Measurements from ENCODE around the gene CEP112.
"Not testable (repeated sequence)": the region's sequence is repeated elsewhere in the genome, so short reads cannot be mapped to it uniquely, and the experiment has no call there.

DNA sequence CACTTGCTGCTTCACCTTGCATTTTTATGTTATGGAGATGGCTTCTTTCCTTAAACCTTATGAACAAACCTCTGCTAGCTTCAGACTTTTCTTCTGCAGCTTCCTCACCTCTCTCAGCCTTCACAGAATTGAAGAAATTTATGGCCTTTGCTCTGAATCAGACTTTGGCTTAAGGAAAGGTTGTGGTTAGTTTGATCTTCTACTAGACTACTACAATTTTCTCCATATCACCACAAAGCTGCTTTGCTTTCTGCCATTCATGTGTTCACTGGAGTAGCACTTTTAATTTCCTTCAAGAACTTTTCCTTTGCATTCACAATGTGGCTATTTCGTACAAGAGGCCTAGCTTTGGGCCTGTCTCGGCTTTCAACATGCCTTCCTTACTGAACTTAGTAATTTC, 459.3 kb downstream of the CEP112 start:
- TF ChIP-seq, protein P1, sequence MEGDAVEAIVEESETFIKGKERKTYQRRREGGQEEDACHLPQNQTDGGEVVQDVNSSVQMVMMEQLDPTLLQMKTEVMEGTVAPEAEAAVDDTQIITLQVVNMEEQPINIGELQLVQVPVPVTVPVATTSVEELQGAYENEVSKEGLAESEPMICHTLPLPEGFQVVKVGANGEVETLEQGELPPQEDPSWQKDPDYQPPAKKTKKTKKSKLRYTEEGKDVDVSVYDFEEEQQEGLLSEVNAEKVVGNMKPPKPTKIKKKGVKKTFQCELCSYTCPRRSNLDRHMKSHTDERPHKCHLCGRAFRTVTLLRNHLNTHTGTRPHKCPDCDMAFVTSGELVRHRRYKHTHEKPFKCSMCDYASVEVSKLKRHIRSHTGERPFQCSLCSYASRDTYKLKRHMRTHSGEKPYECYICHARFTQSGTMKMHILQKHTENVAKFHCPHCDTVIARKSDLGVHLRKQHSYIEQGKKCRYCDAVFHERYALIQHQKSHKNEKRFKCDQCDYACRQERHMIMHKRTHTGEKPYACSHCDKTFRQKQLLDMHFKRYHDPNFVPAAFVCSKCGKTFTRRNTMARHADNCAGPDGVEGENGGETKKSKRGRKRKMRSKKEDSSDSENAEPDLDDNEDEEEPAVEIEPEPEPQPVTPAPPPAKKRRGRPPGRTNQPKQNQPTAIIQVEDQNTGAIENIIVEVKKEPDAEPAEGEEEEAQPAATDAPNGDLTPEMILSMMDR (IDR thresholded peaks at IDR 0.05), result not testable (repeated sequence)
- TF ChIP-seq POLR2A (IDR thresholded peaks at IDR 0.05); POLR2AphosphoS5 (IDR thresholded peaks at IDR 0.05; ENCODE audit: insufficient read depth in 1 of 2, low read depth in 1 of 2): not testable (repeated sequence)

Measured in vagina (tissue), 2 donors.